B cell (primary cell): ENCODE data around the gene GRIK5.

ENCODE experiments used
- EZH2 ChIP-seq: IDR thresholded peaks from 2 replicates; pipeline ENCODE4 v1.6.1; 2012; ENCODE audit warnings: borderline replicate concordance, low read depth, mild to moderate bottlenecking, moderate library complexity, low read length; ENCODE audit not compliant: insufficient read depth, poor library complexity, severe bottlenecking
- TF ChIP-seq, protein P1 (sequence below): fragments of 200-600 bp; IDR thresholded peaks from one replicate; pipeline ENCODE4 v1.8.0; 2022; ENCODE audit warnings: antibody characterized with exemption, mild to moderate bottlenecking

DNA sequence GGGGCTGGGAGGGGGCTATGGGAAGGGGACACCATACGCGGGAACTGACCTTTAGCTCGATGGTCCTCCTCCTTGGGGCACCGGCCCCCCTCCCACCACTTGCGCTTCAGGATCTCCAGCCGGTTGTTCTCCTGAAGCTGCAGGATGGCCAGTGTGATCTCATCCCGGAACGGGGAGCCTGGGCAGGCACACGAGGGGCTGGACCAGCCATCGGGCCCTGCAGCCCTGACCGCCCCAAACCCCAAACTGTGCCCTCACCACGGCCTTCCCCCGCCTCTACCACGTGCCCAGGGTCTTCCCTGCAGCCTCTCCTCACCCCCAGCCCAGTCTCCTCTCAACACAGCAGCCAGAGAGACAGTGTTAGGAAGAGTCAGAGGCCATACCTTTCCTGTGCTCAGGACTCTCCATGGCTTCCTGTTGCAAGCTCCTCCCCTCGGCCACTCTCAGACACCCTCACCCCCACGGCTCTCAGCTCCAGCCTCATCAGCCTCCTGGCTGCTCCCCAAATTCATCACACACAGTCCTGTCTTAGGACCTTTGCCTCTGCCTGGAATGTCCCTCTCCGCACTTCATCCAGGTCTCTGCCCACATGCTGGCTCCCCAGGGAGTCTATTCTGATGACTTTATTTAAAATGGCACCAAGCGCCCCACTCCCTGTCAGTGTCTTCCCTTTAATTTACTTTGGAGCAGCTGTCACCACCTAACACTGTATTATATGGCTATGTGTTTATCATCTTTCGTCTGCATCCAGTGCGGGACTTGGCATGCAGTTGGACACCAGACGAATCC, 66.3 kb downstream of the GRIK5 start:
- TF ChIP-seq, protein P1, sequence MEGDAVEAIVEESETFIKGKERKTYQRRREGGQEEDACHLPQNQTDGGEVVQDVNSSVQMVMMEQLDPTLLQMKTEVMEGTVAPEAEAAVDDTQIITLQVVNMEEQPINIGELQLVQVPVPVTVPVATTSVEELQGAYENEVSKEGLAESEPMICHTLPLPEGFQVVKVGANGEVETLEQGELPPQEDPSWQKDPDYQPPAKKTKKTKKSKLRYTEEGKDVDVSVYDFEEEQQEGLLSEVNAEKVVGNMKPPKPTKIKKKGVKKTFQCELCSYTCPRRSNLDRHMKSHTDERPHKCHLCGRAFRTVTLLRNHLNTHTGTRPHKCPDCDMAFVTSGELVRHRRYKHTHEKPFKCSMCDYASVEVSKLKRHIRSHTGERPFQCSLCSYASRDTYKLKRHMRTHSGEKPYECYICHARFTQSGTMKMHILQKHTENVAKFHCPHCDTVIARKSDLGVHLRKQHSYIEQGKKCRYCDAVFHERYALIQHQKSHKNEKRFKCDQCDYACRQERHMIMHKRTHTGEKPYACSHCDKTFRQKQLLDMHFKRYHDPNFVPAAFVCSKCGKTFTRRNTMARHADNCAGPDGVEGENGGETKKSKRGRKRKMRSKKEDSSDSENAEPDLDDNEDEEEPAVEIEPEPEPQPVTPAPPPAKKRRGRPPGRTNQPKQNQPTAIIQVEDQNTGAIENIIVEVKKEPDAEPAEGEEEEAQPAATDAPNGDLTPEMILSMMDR, result no peak
- no peak for TF ChIP-seq EZH2
